GM21723 (cell line): ENCODE data around the gene MUC21.
"Not testable (repeated sequence)": the region's sequence is repeated elsewhere in the genome, so short reads cannot be mapped to it uniquely, and the experiment has no call there.

Experiments
- ATAC-seq: cut with Tn5 transposase; IDR thresholded peaks from one replicate; pipeline ENCODE4 v1.9.1; 2021; ENCODE audit warnings: mild to moderate bottlenecking, moderate library complexity; ENCODE audit not compliant: unreplicated experiment

MUC21 gene

GRCh38 chr6:30966154-30966553, 17.4 kb upstream of the MUC21 start:
- no peak for ATAC-seq

GRCh38 chr6:30969171-30969570, 14.3 kb upstream of the MUC21 start:
- not testable (repeated sequence) for ATAC-seq

GRCh38 chr6:30970946-30971345, 12.6 kb upstream of the MUC21 start:
- ATAC-seq: no peak

- ATAC-seq: no peak
These were observed 10.7 kb upstream of the MUC21 start for GRCh38 chr6:30972816-30973215.

GRCh38 chr6:30974490-30975252, 8.8 kb upstream of the MUC21 start:
- no peak for ATAC-seq

GRCh38 chr6:30979141-30979540, 4.4 kb upstream of the MUC21 start:
- ATAC-seq: no peak

- ATAC-seq: no peak
These were observed 3.8 kb upstream of the MUC21 start for GRCh38 chr6:30979690-30980089.

GRCh38 chr6:30981942-30982772, 1.4 kb upstream of the MUC21 start:
- ATAC-seq: no peak

GRCh38 chr6:30985490-30985889, 2.0 kb downstream of the MUC21 start:
- ATAC-seq: no peak

GRCh38 chr6:30987304-30987703, 3.8 kb downstream of the MUC21 start:
- no peak for ATAC-seq

GRCh38 chr6:30988209-30988825, 4.8 kb downstream of the MUC21 start:
- no peak for ATAC-seq

GRCh38 chr6:30990422-30991086, 7.0 kb downstream of the MUC21 start:
- no peak for ATAC-seq

- ATAC-seq: no peak
These were observed 8.4 kb downstream of the MUC21 start for GRCh38 chr6:30991891-30992290.

- ATAC-seq: no peak
These were observed 13.8 kb downstream of the MUC21 start for GRCh38 chr6:30997301-30997700.

- ATAC-seq: no peak
These were observed 15.3 kb downstream of the MUC21 start for GRCh38 chr6:30998785-30999184.

GRCh38 chr6:31000067-31000860, 16.7 kb downstream of the MUC21 start:
- ATAC-seq: not testable (repeated sequence)

- no peak for ATAC-seq
These were observed 17.9 kb downstream of the MUC21 start for GRCh38 chr6:31001281-31001888.

GRCh38 chr6:31002471-31002870, 19.0 kb downstream of the MUC21 start:
- ATAC-seq: no peak

- no peak for ATAC-seq
These were observed 21.3 kb downstream of the MUC21 start for GRCh38 chr6:31004794-31005193.
